ENCODE measurements around the gene CAPN2.

GRCh38 chr1:223802602-223803001, 90.3 kb downstream of the CAPN2 start:
- TF ChIP-seq CTCF (conservative IDR thresholded peaks at IDR 0.05; ENCODE audit: low read length) (no peak), EZH2phosphoT487 (IDR thresholded peaks at IDR 0.05; ENCODE audit: borderline replicate concordance, low read depth, low read length) (no peak)

All from OCI-LY7 (cell line).